AG09309 (cell line): ENCODE measurements around the gene NREP.

Experiments used
- DNase-seq: peaks from one replicate; pipeline ENCODE4 v3.0.0-alpha.2; 2010; ENCODE audit warnings: low read depth
- H3K4me3 ChIP-seq: 2 replicates; pipeline ENCODE4 v1.5.1; 2011; ENCODE audit warnings: mild to moderate bottlenecking, low read depth, low read length, moderate library complexity; ENCODE audit not compliant: control insufficient read depth
- CTCF ChIP-seq: IDR thresholded peaks from 2 replicates; pipeline ENCODE4 v1.5.1; 2011; ENCODE audit warnings: mild to moderate bottlenecking, low read depth, low read length, inconsistent platforms; ENCODE audit not compliant: insufficient read depth, control insufficient read depth; ENCODE audit errors: missing control alignments

The NREP gene

GRCh38 chr5:111699976-111700375 is 57.0 kb downstream of the NREP start:
- TF ChIP-seq CTCF, result no peak
- no peak overlapping the region for H3K4me3 ChIP-seq
- no peak for DNase-seq

- DNase-seq, result no peak
- no peak overlapping the region for H3K4me3 ChIP-seq
- no peak for TF ChIP-seq CTCF
Measured at GRCh38 chr5:111699324-111699723, 57.7 kb downstream of the NREP start.

GRCh38 chr5:111697881-111698757 is 58.9 kb downstream of the NREP start:
- TF ChIP-seq CTCF, result peak; percentile 45
- peak; percentile 23 for DNase-seq
- no peak overlapping the region for H3K4me3 ChIP-seq

- no peak for DNase-seq
- no peak overlapping the region for H3K4me3 ChIP-seq
- no peak for TF ChIP-seq CTCF
Measured at GRCh38 chr5:111697215-111697614, 59.8 kb downstream of the NREP start.

GRCh38 chr5:111695991-111696390 is 61.0 kb downstream of the NREP start:
- DNase-seq, result no peak
- no peak overlapping the region for H3K4me3 ChIP-seq
- TF ChIP-seq CTCF, result no peak

- no peak overlapping the region for H3K4me3 ChIP-seq
- no peak for TF ChIP-seq CTCF
- DNase-seq, result peak; percentile 87
Measured at GRCh38 chr5:111694133-111694532, 62.9 kb downstream of the NREP start.
